ENCODE data around the gene NSUN7. TPM values are rescaled to one million over a fixed set of nuclear protein-coding genes. Genes with fewer than 3 reads are reported as not detected.
A peak's percentile ranks its signal among the peaks of the same experiment; 100 is the strongest.

The NSUN7 gene
- total RNA-seq = 1 to 10 TPM; 2.1 to 8.7 (median 2.9) TPM

- no peaks in the 10 kb centered on the region for H3K36me3 ChIP-seq
- H3K9me3 ChIP-seq = no peaks in the 10 kb centered on the region
- TF ChIP-seq POLR2AphosphoS5 (IDR thresholded peaks at IDR 0.05) = no peak
- no peak for TF ChIP-seq POLR2A (IDR thresholded peaks at IDR 0.05)
- TF ChIP-seq, protein P1, sequence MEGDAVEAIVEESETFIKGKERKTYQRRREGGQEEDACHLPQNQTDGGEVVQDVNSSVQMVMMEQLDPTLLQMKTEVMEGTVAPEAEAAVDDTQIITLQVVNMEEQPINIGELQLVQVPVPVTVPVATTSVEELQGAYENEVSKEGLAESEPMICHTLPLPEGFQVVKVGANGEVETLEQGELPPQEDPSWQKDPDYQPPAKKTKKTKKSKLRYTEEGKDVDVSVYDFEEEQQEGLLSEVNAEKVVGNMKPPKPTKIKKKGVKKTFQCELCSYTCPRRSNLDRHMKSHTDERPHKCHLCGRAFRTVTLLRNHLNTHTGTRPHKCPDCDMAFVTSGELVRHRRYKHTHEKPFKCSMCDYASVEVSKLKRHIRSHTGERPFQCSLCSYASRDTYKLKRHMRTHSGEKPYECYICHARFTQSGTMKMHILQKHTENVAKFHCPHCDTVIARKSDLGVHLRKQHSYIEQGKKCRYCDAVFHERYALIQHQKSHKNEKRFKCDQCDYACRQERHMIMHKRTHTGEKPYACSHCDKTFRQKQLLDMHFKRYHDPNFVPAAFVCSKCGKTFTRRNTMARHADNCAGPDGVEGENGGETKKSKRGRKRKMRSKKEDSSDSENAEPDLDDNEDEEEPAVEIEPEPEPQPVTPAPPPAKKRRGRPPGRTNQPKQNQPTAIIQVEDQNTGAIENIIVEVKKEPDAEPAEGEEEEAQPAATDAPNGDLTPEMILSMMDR (IDR thresholded peaks at IDR 0.05) = no peak
- no peak for TF ChIP-seq EP300 (IDR thresholded peaks at IDR 0.05)
- peaks cover 11% of the 10 kb centered on the region for H3K27me3 ChIP-seq
- 0% methylated on average over 2 of the region's 75 CpGs for WGBS, 2 donors (ENCODE audit: low coverage in 1 of 2)
- ATAC-seq = peak; percentile 60
- H3K27ac ChIP-seq = peak within 1 kb of the TSS in 2 of 4 donors; percentile 36 to 73
- peak within 1 kb of the TSS; percentile 38 to 61 for H3K4me3 ChIP-seq
- H3K4me1 ChIP-seq = peaks cover 0 to 20% (median 0%) of the 10 kb centered on the region in 3 donors
These were observed at the start of gene NSUN7 for GRCh38 chr4:40749717-40750460. NSUN7 (plus strand) TSS chr4:40749955; CDS start chr4:40750694, 739 bp downstream.

GRCh38 chr4:40702137-40702799 lies 47.5 kb upstream of the NSUN7 start:
- Histone ChIP-seq H3K27me3 (no peaks in the 10 kb centered on the region), H3K4me1 (no peaks in the 10 kb centered on the region), H3K27ac (no peak overlapping the region), H3K9me3 (no peaks in the 10 kb centered on the region), H3K36me3 (no peaks in the 10 kb centered on the region), H3K4me3 (no peak overlapping the region)
- no peak for ATAC-seq
- 58 to 67% methylated on average over 5 of the region's 5 CpGs for whole genome bisulfite sequencing, 2 donors (ENCODE audit: low coverage in 1 of 2)
- no peak for TF ChIP-seq POLR2A (IDR thresholded peaks at IDR 0.05)
- TF ChIP-seq, protein P1 (IDR thresholded peaks at IDR 0.05) = no peak
- no peak for TF ChIP-seq EP300 (IDR thresholded peaks at IDR 0.05)
- TF ChIP-seq POLR2AphosphoS5 (IDR thresholded peaks at IDR 0.05) = no peak

DNA sequence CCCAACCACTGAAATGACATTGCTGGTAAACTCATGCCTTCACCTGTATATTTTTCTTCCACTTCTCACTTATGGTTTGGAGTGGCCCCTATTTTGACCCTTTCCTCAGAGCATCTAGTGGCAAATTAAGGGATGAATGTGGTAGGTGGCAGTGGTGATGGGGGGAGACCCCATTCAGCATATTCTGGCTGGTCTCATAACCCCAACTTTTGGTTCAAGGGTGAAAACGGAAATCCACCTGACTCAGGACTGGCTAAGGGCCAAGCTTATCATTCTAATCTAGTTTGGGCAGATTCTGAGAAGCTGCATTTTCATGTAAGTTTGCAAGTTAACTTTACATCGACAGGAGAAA lies 47.0 kb upstream of the NSUN7 start:
- Histone ChIP-seq H3K4me1 (no peaks in the 10 kb centered on the region), H3K4me3 (no peak overlapping the region), H3K27ac (no peak overlapping the region), H3K9me3 (no peaks in the 10 kb centered on the region), H3K27me3 (no peaks in the 10 kb centered on the region), H3K36me3 (no peaks in the 10 kb centered on the region)
- TF ChIP-seq EP300 (IDR thresholded peaks at IDR 0.05) (no peak), POLR2AphosphoS5 (IDR thresholded peaks at IDR 0.05) (no peak), POLR2A (IDR thresholded peaks at IDR 0.05) (no peak)
- TF ChIP-seq, protein P1 (IDR thresholded peaks at IDR 0.05) = no peak
- no peak for ATAC-seq
- 40% methylated on average over 1 of the region's 2 CpGs; no CpG with 5 or more reads in 1 of the 2 donors for WGBS, 2 donors (ENCODE audit: low coverage in 1 of 2)

DNA sequence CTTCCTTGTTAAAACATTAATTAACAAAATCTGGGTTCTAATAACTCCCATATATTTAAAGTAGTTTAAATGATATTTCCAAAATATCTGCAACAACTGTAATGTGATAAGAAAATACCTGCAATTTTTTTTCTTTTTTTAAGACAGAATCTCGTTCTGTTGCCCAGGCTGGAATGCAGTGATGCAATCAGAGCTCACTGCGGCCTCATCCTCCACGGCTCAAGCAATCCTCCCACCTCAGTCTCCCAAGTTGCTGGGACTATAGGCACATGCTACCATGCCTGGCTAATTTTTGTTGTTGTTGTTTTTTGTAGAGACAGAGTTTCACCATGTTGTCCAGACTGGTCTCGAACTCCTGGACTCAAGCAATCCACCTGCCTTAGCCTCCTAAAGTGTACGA lies 45.7 kb upstream of the NSUN7 start:
- no peaks in the 10 kb centered on the region for H3K36me3 ChIP-seq
- no peaks in the 10 kb centered on the region for H3K27me3 ChIP-seq
- no peaks in the 10 kb centered on the region for H3K9me3 ChIP-seq
- no peak for TF ChIP-seq POLR2A (IDR thresholded peaks at IDR 0.05)
- TF ChIP-seq, protein P1 (IDR thresholded peaks at IDR 0.05) = no peak
- WGBS, 2 donors (ENCODE audit: low coverage in 1 of 2) = 77 to 97% methylated on average over 4 to 5 of the region's 5 CpGs
- H3K4me1 ChIP-seq = no peaks in the 10 kb centered on the region
- no peak for ATAC-seq
- no peak overlapping the region for H3K4me3 ChIP-seq
- no peak overlapping the region for H3K27ac ChIP-seq

Measured in gastroesophageal sphincter (tissue), 4 donors.